G401 (cell line): ENCODE data around the gene NOC2L. TPM values are rescaled to one million over a fixed set of nuclear protein-coding genes. Genes with fewer than 3 reads are reported as not detected.
"Not testable (repeated sequence)": the region's sequence is repeated elsewhere in the genome, so short reads cannot be mapped to it uniquely, and the experiment has no call there.

Experiments used
- DNase-seq: peaks from one replicate; pipeline ENCODE4 v3.0.0-alpha.2; 2015; ENCODE audit warnings: low spot score
- in situ Hi-C: cut with HindIII; loops from 2 replicates; pipeline ENCODE4 v1.10.0; 2016; ENCODE audit warnings: low sequenced_read_pairs, mixed read lengths
- total RNA-seq: library from RNA; depleted of rRNA; stranded (reverse); fragments of >200 nt; shearing (Covaris generic); gene quantifications from 2 replicates; pipeline ENCODE4 v1.2.3, GENCODE V29; 2014; rRNA removed

NOC2L gene
- total RNA-seq, 1 experiment from 2014 or later: 221 TPM

- in situ Hi-C loops, DNase-seq: not testable (repeated sequence)
Observed at GRCh38 chr1:897951-898350, 61.1 kb downstream of the NOC2L start.

- in situ Hi-C loops: no loop called here
- DNase-seq: no peak
Observed at GRCh38 chr1:897226-897625, 61.8 kb downstream of the NOC2L start.

Other genes starting within 250 kb of the NOC2L start
- 398 and 434 TPM in 2 replicates for gene SAMD11, start 35.3 kb downstream of the NOC2L start, total RNA-seq
- gene KLHL17, start 1.3 kb upstream of the NOC2L start, total RNA-seq: 23.3 and 25.4 TPM in 2 replicates
- gene PLEKHN1, start 7.2 kb upstream of the NOC2L start, total RNA-seq: 4.3 and 5.5 TPM in 2 replicates
- gene PERM1, start 22.8 kb upstream of the NOC2L start, total RNA-seq: 0.17 TPM in 1 of 2 replicates, not detected in the other
- gene HES4, start 40.8 kb upstream of the NOC2L start, total RNA-seq: 27.5 and 66.5 TPM in 2 replicates
- 213 and 304 TPM in 2 replicates for gene ISG15, start 54.2 kb upstream of the NOC2L start, total RNA-seq
- gene AGRN, start 60.9 kb upstream of the NOC2L start, total RNA-seq: 103 and 106 TPM in 2 replicates
- gene RNF223, start 115.0 kb upstream of the NOC2L start, total RNA-seq: 3.5 and 4.3 TPM in 2 replicates
- 11.9 and 17.1 TPM in 2 replicates for gene C1orf159, start 156.8 kb upstream of the NOC2L start, total RNA-seq
- not detected in 2 replicates for gene TTLL10, start 214.6 kb upstream of the NOC2L start, total RNA-seq
- 1.2 TPM in 1 of 2 replicates, not detected in the other for gene TNFRSF18, start 247.3 kb upstream of the NOC2L start, total RNA-seq